ENCODE data around the gene ZBTB26.
"Not testable (repeated sequence)": the region's sequence is repeated elsewhere in the genome, so short reads cannot be mapped to it uniquely, and the experiment has no call there.

DNA sequence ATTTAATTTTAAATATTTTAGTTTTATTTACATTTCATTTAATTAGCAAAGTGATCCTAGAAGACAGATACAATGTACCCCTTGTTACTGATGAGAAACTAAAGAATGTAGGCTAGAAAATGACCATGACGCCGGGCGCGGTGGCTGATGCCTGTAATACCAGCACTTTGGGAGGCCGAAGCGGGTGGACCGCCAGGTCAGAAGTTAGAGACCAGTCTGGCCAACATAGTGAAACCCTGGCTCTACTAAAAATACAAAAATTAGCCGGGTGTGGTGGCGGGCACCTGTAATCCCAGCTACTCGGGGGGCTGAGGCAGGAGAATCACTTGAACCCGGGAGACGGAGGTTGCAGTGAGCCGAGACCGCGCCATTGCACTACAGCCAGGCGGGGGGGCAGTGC is 25.2 kb downstream of the ZBTB26 start:
- TF ChIP-seq POLR2A (IDR thresholded peaks at IDR 0.05): not testable (repeated sequence)
- TF ChIP-seq, protein P1, sequence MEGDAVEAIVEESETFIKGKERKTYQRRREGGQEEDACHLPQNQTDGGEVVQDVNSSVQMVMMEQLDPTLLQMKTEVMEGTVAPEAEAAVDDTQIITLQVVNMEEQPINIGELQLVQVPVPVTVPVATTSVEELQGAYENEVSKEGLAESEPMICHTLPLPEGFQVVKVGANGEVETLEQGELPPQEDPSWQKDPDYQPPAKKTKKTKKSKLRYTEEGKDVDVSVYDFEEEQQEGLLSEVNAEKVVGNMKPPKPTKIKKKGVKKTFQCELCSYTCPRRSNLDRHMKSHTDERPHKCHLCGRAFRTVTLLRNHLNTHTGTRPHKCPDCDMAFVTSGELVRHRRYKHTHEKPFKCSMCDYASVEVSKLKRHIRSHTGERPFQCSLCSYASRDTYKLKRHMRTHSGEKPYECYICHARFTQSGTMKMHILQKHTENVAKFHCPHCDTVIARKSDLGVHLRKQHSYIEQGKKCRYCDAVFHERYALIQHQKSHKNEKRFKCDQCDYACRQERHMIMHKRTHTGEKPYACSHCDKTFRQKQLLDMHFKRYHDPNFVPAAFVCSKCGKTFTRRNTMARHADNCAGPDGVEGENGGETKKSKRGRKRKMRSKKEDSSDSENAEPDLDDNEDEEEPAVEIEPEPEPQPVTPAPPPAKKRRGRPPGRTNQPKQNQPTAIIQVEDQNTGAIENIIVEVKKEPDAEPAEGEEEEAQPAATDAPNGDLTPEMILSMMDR (IDR thresholded peaks at IDR 0.05): not testable (repeated sequence)

All from thyroid gland (tissue), 4 donors.